RCC 7860 (cell line): ENCODE data around the gene ERAL1.
"Not testable (repeated sequence)": the region's sequence is repeated elsewhere in the genome, so short reads cannot be mapped to it uniquely, and the experiment has no call there.

Source experiments
- DNase-seq: peaks from one replicate; pipeline ENCODE4 v3.0.0-alpha.2; 2015; ENCODE audit warnings: low spot score
- FAIRE-seq: peaks from 2 replicates; lab custom pipeline; 2012; peaks lifted over from hg19 to GRCh38; lab: Jason Lieb, UNC

ERAL1 gene

GRCh38 chr17:28878158-28878910, 23.5 kb downstream of the ERAL1 start:
- peak; percentile 10 for DNase-seq
- FAIRE-seq: no peak

- DNase-seq (no peak), FAIRE-seq (no peak)
Measured at GRCh38 chr17:28878981-28879380, 24.2 kb downstream of the ERAL1 start.

GRCh38 chr17:28879886-28880571, 25.2 kb downstream of the ERAL1 start:
- DNase-seq (no peak), FAIRE-seq (no peak)

- no peak for DNase-seq
- FAIRE-seq: no peak
Measured at GRCh38 chr17:28880572-28880945, 25.7 kb downstream of the ERAL1 start.

GRCh38 chr17:28881533-28882056, 26.8 kb downstream of the ERAL1 start:
- FAIRE-seq (no peak), DNase-seq (no peak)

- DNase-seq (no peak), FAIRE-seq (no peak)
Measured at GRCh38 chr17:28882154-28882895, 27.5 kb downstream of the ERAL1 start.

GRCh38 chr17:28883967-28884702, 29.3 kb downstream of the ERAL1 start:
- no peak for FAIRE-seq
- no peak for DNase-seq

GRCh38 chr17:28885363-28885762, 30.5 kb downstream of the ERAL1 start:
- DNase-seq: no peak
- FAIRE-seq: no peak

- FAIRE-seq: no peak
- no peak for DNase-seq
Measured at GRCh38 chr17:28885951-28886350, 31.1 kb downstream of the ERAL1 start.

- no peak for FAIRE-seq
- DNase-seq: no peak
Measured at GRCh38 chr17:28887871-28888471, 33.2 kb downstream of the ERAL1 start.

GRCh38 chr17:28888832-28889231, 34.0 kb downstream of the ERAL1 start:
- FAIRE-seq: no peak

GRCh38 chr17:28889996-28890395, 35.2 kb downstream of the ERAL1 start:
- FAIRE-seq (no peak), DNase-seq (no peak)

More at GRCh38 chr17:28888832-28889231, 34.0 kb downstream of the ERAL1 start:
- no peak for DNase-seq

- FAIRE-seq (no peak), DNase-seq (no peak)
Measured at GRCh38 chr17:28891201-28891600, 36.4 kb downstream of the ERAL1 start.

- no peak for FAIRE-seq
Measured at GRCh38 chr17:28892024-28892423, 37.2 kb downstream of the ERAL1 start.

GRCh38 chr17:28893248-28894183, 38.7 kb downstream of the ERAL1 start:
- FAIRE-seq: not testable (repeated sequence)

More at GRCh38 chr17:28892024-28892423, 37.2 kb downstream of the ERAL1 start:
- no peak for DNase-seq

GRCh38 chr17:28895794-28896447, 41.1 kb downstream of the ERAL1 start:
- FAIRE-seq (no peak), DNase-seq (no peak)

More at GRCh38 chr17:28893248-28894183, 38.7 kb downstream of the ERAL1 start:
- DNase-seq: not testable (repeated sequence)

- no peak for DNase-seq
- FAIRE-seq: no peak
Measured at GRCh38 chr17:28896491-28896883, 41.7 kb downstream of the ERAL1 start.

GRCh38 chr17:28896884-28897768, 42.3 kb downstream of the ERAL1 start, which contains the start of gene FLOT2:
TSS of gene FLOT2 (minus strand) at chr17:28897733. CDS start at chr17:28897574, 159 bp downstream.
- FAIRE-seq (no peak), DNase-seq (no peak)
